CD4-positive, alpha-beta T cell treated with Interleukin-17A for 1 hour (primary cell): Measurements from ENCODE around the gene SPNS3.

Source experiments
- DNase-seq: peaks from one replicate; pipeline ENCODE4 v3.0.0-alpha.2; 2020

Gene SPNS3

DNA sequence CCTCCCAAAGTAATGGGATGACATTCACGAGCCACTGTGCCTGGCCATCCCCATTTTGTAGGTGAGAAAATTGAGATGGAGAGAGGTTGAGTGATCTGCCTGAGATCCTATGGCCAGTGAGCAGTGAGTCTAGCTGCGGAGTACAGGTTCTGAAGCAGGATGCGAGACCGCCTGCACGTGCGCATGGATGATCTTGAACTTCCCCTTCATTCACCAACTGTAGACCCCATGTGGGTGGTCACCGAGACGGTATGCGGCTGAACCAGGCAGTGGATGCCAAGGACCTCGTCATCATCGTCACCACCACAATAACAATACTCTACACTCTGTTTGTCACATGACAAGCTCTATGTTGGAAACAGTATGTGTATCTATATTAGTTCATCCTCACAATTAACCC, 6.2 kb upstream of the SPNS3 start:
- DNase-seq: no peak

- peak; percentile 3 for DNase-seq
Measured at GRCh38 chr17:4436381-4436780, 2.6 kb downstream of the SPNS3 start.

- DNase-seq: no peak
Measured at GRCh38 chr17:4436846-4437245, 3.1 kb downstream of the SPNS3 start.

DNA sequence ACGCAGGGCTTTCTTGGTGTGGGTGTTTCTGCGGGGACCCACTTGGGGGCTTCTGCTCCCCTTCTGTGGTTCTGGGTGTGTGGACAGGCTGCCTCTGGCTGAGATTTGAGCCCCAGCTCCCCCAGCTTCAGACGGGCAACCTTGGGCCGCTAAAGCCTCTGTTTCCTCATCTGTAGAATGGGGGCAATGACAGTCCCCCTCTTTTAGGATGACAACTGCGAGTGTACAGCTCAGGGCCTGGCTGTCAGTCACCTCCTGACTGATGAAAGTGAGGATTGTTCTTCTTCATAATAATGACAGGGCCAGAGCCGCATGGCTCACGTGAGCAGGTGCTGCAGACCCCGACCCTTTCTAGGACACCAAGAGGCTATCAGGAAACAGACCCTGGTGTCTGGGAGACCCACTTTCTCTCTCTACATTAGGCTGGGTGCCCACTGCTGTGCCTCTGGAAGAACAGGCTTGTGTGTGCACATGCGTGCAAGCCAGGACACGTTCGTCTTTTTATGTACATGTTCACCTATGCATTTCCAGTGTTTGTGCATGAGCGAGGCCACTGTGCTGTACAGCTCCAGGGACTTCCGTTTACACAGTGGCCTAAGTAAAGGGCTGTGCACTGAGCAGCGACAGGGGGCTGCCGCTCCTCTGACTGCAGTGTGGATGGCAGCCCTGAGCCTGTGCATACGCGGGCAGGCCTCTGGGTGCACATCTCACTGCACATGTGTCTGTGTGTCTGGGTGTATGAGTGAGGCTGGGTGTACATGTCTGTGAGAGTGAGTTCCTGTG, 4.6 kb downstream of the SPNS3 start:
- no peak for DNase-seq

DNA sequence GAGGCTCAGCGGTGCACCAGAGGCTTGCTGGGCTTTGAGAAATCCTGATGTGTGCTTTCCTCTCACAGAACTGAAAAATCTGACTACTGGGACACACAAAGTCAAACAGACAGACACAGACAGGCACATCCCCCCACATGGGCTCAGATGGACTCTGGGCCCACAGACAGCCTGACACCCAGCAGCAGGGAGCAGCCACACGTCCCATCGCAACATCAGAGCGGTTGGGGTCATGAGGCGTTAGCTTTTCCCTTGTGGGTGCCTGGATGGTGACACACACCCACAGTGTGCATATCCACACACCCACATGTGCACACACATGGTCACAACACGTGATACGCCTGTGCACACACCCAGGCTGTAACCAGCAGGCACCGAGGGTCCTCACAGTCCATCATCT, 6.3 kb downstream of the SPNS3 start:
- no peak for DNase-seq

- no peak for DNase-seq
Measured at GRCh38 chr17:4440690-4441686, 7.2 kb downstream of the SPNS3 start.

- DNase-seq: no peak
Measured at GRCh38 chr17:4442582-4442981, 8.8 kb downstream of the SPNS3 start.

GRCh38 chr17:4443476-4443875, 9.7 kb downstream of the SPNS3 start:
- no peak for DNase-seq

GRCh38 chr17:4444782-4445473, 11.2 kb downstream of the SPNS3 start:
- no peak for DNase-seq

DNA sequence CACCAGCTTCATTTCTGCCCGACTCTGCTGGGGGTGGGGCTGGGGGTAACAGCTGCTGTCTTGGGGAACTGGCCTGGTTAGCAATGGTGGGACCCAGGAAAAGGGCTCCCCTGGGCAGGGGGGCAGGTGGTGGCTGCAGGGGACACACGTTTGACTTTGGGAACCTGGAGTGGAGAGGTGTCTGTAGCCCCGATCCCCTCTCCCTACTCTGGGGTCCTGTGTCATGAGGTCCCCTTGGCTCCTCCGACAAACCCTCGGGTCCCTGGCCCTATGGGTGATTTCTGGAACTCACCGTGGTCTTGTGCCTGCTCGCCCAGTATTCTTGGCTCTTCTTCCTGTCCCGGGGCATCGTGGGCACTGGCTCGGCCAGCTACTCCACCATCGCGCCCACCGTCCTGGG, 12.0 kb downstream of the SPNS3 start:
- DNase-seq: no peak

DNA sequence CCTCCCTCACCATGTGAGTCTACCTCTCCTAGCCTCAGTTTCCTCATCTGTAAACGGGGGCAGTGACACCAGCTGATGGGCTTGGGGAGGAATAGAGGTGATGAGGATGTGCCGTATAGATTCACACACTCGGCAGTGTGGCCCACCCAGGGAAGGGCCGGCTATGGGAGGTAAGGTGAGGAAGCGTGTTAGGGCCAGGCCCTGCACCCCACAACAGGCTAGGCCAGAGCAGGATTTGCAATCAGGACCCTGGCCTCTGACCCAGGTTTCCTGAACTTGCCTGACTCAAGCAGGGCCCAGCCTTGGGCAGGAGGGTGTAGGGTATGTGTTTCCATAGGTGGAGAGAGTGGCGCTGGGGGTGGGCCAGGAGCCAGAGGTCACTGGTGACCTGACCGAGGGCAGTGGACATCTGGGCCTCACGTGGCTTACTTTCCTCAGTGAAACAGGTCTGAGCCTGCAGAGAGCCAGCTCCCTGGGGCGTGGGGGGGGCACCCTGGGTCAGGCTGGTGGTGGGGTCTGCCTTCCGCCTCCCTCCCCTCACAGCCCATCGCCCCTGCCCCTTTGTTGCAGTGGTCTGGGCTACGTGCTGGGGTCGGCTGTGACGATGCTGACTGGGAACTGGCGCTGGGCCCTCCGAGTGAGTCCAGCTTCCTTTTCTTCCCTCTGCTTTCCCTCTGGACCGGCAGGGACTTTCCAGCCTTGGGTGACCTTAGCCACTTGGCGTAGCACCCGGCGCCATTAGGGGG, 12.8 kb downstream of the SPNS3 start:
- DNase-seq: no peak

- DNase-seq: no peak
Measured at GRCh38 chr17:4448197-4448980, 14.6 kb downstream of the SPNS3 start.

DNA sequence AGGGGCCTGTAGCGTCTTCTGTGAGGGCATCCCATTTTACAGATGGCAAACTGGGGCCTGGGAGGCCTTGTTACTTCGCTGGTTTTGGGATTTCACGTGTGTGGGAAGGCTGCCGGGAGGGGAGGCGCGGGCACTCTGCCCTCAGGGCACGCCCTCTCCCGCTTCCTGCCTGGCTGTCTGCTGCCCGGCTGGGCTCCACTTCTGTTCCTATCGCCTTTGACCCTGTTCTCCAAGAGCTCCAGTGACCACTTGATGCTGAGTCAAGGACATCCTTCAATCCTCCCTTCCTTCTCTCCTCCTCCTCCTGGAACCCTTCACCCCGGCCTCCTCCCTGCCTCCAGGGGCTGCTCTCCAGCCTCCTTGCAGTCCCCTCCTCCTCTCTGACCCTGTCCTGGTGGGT, 16.0 kb downstream of the SPNS3 start:
- DNase-seq: no peak

- DNase-seq: no peak
Measured at GRCh38 chr17:4450710-4451316, 17.1 kb downstream of the SPNS3 start.

GRCh38 chr17:4453812-4454591, 20.3 kb downstream of the SPNS3 start:
- DNase-seq: no peak

- no peak for DNase-seq
Measured at GRCh38 chr17:4460661-4461060, 26.9 kb downstream of the SPNS3 start.

GRCh38 chr17:4463818-4464476, 30.2 kb downstream of the SPNS3 start:
- no peak for DNase-seq

GRCh38 chr17:4465786-4466185, 32.0 kb downstream of the SPNS3 start:
- no peak for DNase-seq

DNA sequence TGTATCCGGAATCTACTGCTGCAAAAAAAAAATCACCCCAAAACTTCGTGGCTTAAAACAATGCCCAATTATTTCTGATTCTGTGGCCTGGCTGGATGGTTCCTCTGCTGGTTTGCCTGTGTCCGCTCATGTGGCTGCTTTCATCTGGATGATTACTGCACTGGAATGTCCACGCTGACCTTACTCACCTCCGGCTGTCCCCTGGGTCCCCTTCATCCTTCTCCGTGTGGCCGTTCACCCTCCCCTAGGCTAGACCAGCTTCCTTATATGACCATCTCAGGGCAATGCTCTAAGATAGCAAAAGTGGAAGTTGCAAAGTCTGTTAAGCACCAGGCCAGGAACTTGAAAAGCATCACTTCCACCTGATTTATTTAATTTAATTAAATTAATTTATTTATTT, 33.5 kb downstream of the SPNS3 start:
- no peak for DNase-seq

- no peak for DNase-seq
Measured at GRCh38 chr17:4469552-4469951, 35.8 kb downstream of the SPNS3 start.
